ENCODE measurements around the gene SPTBN4. TPM values are rescaled to one million over a fixed set of nuclear protein-coding genes. Genes with fewer than 3 reads are reported as not detected.

The SPTBN4 gene
- total and polyA plus RNA-seq, 10 donors, result 0.30 to 2.3 (median 0.66) TPM

GRCh38 chr19:40530091-40530901, 63.5 kb downstream of the SPTBN4 start:
- H3K36me3 ChIP-seq, result no peaks in the 10 kb centered on the region
- peaks cover 0 to 10% (median 8%) of the 10 kb centered on the region in 8 donors for H3K9me3 ChIP-seq
- intact Hi-C loops (cut with DNase I; ENCODE audit: low total_unique reads), result loop anchor here (10.0 kb wide), 1 partner anchor 65 kb away; no protein-coding TSS in a partner anchor
- peaks cover 2 to 17% (median 12%) of the 10 kb centered on the region in 6 donors for H3K4me1 ChIP-seq
- TF ChIP-seq CTCF (IDR thresholded peaks at IDR 0.05 in 8 of 11, conservative IDR thresholded peaks at IDR 0.05 in 3 of 11), result no peak
- no peak for TF ChIP-seq POLR2AphosphoS5 (IDR thresholded peaks at IDR 0.05)
- TF ChIP-seq POLR2A (IDR thresholded peaks at IDR 0.05), result no peak
- DNase-seq, result no peak
- H3K27me3 ChIP-seq (replicated peaks in 1 of 7), result peaks cover 0 to 51% (median 11%) of the 10 kb centered on the region in 7 donors
- peak overlapping the region in 2 of 8 donors; percentile 47 to 72 for H3K4me3 ChIP-seq
- 4 to 11% (median 7%) methylated on average over 3 to 75 of the region's 75 CpGs for WGBS, 5 donors
- no peak overlapping the region for H3K27ac ChIP-seq

- H3K27me3 ChIP-seq (replicated peaks in 1 of 7), result peaks cover 0 to 59% (median 11%) of the 10 kb centered on the region in 7 donors
- intact Hi-C loops (cut with DNase I; ENCODE audit: low total_unique reads), result loop anchor here (10.0 kb wide), 1 partner anchor 61 kb away; no protein-coding TSS in a partner anchor
- H3K4me1 ChIP-seq, result peaks cover 2 to 17% (median 12%) of the 10 kb centered on the region in 6 donors
- TF ChIP-seq CTCF (IDR thresholded peaks at IDR 0.05 in 8 of 11, conservative IDR thresholded peaks at IDR 0.05 in 3 of 11) (no peak), POLR2A (IDR thresholded peaks at IDR 0.05) (no peak), POLR2AphosphoS5 (IDR thresholded peaks at IDR 0.05) (no peak)
- no peak overlapping the region for H3K27ac ChIP-seq
- 74 to 87% (median 82%) methylated on average over 2 of the region's 2 CpGs for WGBS, 5 donors
- peaks cover 0 to 10% (median 8%) of the 10 kb centered on the region in 8 donors for H3K9me3 ChIP-seq
- H3K4me3 ChIP-seq, result no peak overlapping the region
- H3K36me3 ChIP-seq, result no peaks in the 10 kb centered on the region
- DNase-seq, result no peak
Observed at GRCh38 chr19:40533508-40533907, 66.7 kb downstream of the SPTBN4 start.

- H3K36me3 ChIP-seq, result no peaks in the 10 kb centered on the region
- peaks cover 0 to 62% (median 11%) of the 10 kb centered on the region in 7 donors for H3K27me3 ChIP-seq (replicated peaks in 1 of 7)
- WGBS, 5 donors, result 81 to 98% (median 86%) methylated on average over 4 of the region's 4 CpGs
- intact Hi-C loops (cut with DNase I; ENCODE audit: low total_unique reads), result loop anchor here (10.0 kb wide), 1 partner anchor 61 kb away; no protein-coding TSS in a partner anchor
- peaks cover 0 to 10% (median 8%) of the 10 kb centered on the region in 8 donors for H3K9me3 ChIP-seq
- H3K27ac ChIP-seq, result no peak overlapping the region
- no peak overlapping the region for H3K4me3 ChIP-seq
- TF ChIP-seq POLR2AphosphoS5 (IDR thresholded peaks at IDR 0.05) (no peak), CTCF (IDR thresholded peaks at IDR 0.05 in 8 of 11, conservative IDR thresholded peaks at IDR 0.05 in 3 of 11) (no peak), POLR2A (IDR thresholded peaks at IDR 0.05) (no peak)
- H3K4me1 ChIP-seq, result peaks cover 2 to 11% (median 10%) of the 10 kb centered on the region in 6 donors
- no peak for DNase-seq
Observed at GRCh38 chr19:40534148-40534547, 67.3 kb downstream of the SPTBN4 start.

GRCh38 chr19:40539070-40539469, 72.3 kb downstream of the SPTBN4 start:
- Histone ChIP-seq H3K27me3 (replicated peaks in 1 of 7) (peaks cover 0 to 29% (median 0%) of the 10 kb centered on the region in 7 donors), H3K9me3 (peaks cover 0 to 7% (median 5%) of the 10 kb centered on the region in 8 donors), H3K27ac (no peak overlapping the region), H3K36me3 (no peaks in the 10 kb centered on the region), H3K4me1 (peaks cover 0 to 4% (median 0%) of the 10 kb centered on the region in 6 donors), H3K4me3 (no peak overlapping the region)
- TF ChIP-seq CTCF (IDR thresholded peaks at IDR 0.05 in 8 of 11, conservative IDR thresholded peaks at IDR 0.05 in 3 of 11) (no peak), POLR2AphosphoS5 (IDR thresholded peaks at IDR 0.05) (no peak), POLR2A (IDR thresholded peaks at IDR 0.05) (no peak)
- no peak for DNase-seq
- WGBS, 5 donors, result 56 to 71% (median 68%) methylated on average over 4 of the region's 4 CpGs
- intact Hi-C loops (cut with DNase I; ENCODE audit: low total_unique reads), result loop anchor here (10.0 kb wide), 1 partner anchor 56 kb away; no protein-coding TSS in a partner anchor
